GM12864 (cell line): ENCODE results near the gene AGO3.
A peak's percentile ranks its signal among the peaks of the same experiment; 100 is the strongest.

Source experiments
- DNase-seq: peaks from one replicate; pipeline ENCODE4 v3.0.0-alpha.2; 2011; ENCODE audit warnings: low read depth
- H3K4me3 ChIP-seq: 2 replicates; pipeline ENCODE4 v1.5.1; 2011; ENCODE audit warnings: mild to moderate bottlenecking, low read depth, low read length, control low read depth
- TF ChIP-seq, protein P1 (sequence below): IDR thresholded peaks from 2 replicates; pipeline ENCODE4 v1.5.1; 2011; ENCODE audit warnings: low read depth, mild to moderate bottlenecking, moderate library complexity, low read length, control low read depth, inconsistent platforms; ENCODE audit errors: missing control alignments

AGO3 gene

DNA sequence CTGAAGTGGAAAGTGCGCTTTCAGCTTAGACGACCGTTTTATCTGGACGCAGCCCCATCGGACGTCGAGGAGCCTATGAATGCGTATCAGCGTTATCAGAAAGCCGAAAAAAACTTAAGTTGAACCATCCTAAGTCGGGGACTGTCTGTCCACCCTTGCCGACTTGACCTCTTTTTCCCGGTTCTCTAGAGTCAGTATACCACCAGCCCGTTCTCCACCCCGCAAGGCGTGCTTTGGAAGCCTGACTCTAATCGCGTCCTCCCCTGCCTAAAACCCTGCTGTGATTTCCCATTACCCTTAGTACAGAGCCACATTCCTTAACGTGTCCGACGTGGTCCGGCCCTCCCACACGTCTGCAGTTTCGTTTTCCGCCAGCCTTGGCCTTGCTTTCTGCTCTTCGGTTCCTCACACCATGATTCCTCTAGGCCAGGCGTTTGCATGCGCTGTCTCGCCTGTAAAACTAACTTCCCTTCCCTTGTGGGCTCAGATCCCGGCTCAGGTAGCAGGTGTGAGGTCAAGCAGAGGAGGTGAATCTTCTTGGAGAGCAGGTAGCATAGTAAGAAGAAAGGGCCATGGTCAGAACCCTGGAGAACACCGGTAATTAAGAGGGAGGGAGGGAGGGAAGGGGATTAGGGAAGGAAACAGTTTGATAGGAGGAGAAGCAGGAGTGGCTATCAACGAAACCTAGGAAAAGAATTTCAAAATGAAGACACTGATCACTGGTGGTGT, 158.7 kb downstream of the AGO3 start:
- peak overlapping the region; percentile 77 for H3K4me3 ChIP-seq
- DNase-seq: peak; percentile 27
- TF ChIP-seq, protein P1, sequence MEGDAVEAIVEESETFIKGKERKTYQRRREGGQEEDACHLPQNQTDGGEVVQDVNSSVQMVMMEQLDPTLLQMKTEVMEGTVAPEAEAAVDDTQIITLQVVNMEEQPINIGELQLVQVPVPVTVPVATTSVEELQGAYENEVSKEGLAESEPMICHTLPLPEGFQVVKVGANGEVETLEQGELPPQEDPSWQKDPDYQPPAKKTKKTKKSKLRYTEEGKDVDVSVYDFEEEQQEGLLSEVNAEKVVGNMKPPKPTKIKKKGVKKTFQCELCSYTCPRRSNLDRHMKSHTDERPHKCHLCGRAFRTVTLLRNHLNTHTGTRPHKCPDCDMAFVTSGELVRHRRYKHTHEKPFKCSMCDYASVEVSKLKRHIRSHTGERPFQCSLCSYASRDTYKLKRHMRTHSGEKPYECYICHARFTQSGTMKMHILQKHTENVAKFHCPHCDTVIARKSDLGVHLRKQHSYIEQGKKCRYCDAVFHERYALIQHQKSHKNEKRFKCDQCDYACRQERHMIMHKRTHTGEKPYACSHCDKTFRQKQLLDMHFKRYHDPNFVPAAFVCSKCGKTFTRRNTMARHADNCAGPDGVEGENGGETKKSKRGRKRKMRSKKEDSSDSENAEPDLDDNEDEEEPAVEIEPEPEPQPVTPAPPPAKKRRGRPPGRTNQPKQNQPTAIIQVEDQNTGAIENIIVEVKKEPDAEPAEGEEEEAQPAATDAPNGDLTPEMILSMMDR: no peak

DNA sequence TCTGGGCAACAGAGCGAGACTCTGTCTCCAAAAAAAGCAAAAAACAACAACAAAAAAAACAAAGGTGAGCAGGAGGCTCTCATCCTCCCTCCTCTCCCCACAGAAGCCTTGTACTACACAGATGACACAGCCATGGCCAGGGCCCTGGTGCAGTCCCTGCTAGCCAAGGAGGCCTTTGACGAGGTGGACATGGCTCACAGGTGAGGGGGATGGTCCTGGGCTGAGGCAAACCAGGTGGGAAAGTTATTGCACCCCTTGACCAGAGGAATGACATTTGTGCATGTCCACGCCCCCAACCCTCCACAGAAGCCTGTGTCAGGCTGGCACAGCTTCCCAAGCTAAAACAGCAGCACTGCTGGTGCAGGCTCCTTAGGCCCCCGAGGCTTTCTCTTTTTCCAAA, 160.2 kb downstream of the AGO3 start:
- no peak overlapping the region for H3K4me3 ChIP-seq
- no peak for DNase-seq
- TF ChIP-seq, protein P1: no peak

DNA sequence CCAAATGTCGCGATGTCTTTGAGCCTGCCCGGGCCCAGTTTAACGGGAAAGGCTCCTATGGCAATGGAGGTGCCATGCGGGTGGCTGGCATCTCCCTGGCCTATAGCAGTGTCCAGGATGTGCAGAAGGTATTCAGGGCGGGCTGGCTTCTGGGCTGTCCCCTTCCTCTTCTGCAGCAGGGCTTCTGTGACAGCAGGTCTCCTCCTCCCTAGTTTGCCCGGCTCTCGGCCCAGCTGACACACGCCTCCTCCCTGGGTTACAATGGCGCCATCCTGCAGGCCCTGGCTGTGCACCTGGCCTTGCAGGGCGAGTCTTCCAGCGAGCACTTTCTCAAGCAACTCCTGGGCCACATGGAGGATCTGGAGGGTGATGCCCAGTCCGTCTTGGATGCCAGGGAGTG, 160.8 kb downstream of the AGO3 start:
- H3K4me3 ChIP-seq: no peak overlapping the region
- DNase-seq: no peak
- TF ChIP-seq, protein P1: no peak

DNA sequence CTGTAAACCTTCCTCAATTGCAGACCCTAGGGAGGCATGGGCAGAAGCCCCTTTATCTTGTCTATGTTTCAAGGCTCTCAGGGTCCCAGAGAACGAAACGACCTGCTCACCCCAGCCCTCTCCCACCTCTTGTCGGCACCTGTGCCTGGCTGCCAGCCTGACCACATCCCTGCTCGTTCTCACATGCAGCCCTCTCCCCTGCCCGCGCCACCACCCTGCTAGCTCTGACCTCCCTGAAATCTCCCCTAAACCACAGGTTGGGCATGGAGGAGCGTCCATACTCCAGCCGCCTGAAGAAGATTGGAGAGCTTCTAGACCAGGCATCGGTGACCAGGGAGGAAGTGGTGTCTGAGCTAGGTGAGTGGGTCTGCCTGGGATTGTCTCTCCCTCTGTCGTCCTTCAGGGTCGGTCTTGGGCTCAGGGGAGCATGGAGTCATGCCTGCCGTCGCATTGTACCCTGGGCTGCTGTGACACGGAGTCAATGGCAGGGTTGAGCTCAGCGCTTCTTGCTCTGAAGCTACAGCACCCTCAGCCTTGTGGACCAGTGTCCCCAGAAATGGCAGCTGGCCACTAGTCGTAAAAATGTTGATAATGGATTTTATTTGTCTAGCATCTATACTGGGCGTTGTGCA, 161.4 kb downstream of the AGO3 start:
- no peak for DNase-seq
- no peak overlapping the region for H3K4me3 ChIP-seq
- TF ChIP-seq, protein P1: no peak

DNA sequence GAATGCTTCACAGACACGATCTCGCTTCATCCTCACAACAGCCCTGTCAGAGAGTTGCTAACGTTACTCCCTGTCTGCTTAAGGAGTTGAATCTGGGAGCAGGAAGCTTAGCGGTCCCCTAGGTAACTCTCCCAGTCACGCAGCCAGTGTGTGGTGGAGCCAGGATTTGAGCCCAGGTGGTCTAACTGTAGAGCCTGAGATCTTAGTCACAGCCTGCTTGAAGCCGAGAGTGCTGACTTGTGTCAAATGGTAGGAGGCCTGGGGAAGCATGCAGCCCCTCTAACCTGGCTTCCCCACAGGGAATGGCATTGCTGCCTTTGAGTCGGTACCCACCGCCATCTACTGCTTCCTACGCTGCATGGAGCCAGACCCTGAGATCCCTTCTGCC, 161.9 kb downstream of the AGO3 start:
- no peak overlapping the region for H3K4me3 ChIP-seq
- TF ChIP-seq, protein P1: no peak
- DNase-seq: no peak

DNA sequence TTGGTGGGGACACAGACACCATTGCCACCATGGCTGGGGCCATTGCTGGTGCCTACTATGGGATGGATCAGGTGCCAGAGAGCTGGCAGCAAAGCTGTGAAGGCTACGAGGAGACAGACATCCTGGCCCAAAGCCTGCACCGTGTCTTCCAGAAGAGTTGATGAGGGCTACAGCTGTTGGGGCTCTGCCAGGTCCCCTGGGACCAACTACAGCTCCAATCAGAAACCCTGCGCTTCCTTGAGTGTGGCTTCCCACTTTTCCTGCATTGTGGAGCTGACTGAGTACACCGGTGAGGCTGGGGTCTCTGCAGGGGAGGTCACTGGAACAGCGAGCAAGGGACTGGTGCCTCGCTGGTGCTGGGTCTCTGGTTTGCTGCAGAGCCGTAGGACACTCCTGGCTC, 162.3 kb downstream of the AGO3 start:
- TF ChIP-seq, protein P1: no peak
- no peak overlapping the region for H3K4me3 ChIP-seq
- DNase-seq: no peak

DNA sequence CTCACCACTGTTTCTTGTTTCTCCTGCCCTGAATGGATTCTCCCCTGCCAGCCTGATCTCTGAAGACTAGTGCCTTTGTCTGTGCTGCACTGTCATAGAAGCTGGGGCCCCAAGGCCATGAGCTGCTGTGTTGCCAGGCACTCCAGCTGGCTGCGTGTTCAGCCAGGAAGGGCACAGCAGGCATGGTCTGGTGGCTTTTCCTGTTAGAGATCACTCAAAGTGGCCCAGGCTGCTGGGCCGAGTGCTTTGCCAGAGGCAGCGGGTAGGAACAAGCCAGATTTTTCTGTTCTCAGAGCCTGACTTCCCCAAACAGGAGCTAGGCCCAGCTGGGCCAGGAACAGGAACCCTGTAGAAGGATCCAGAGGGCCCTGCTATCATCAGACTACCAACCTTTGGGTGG, 163.0 kb downstream of the AGO3 start:
- no peak for DNase-seq
- H3K4me3 ChIP-seq: no peak overlapping the region
- TF ChIP-seq, protein P1: no peak
